Mesenteric fat pad (tissue), 1 donor: ENCODE results near the gene SEMA5A. TPM values are rescaled to one million over a fixed set of nuclear protein-coding genes. Genes with fewer than 3 reads are reported as not detected.
"Not testable (repeated sequence)": the region's sequence is repeated elsewhere in the genome, so short reads cannot be mapped to it uniquely, and the experiment has no call there.

Experiments
- DNase-seq: peaks from one replicate; pipeline ENCODE4 v3.0.0-alpha.2; 2020; ENCODE audit warnings: low spot score
- total RNA-seq: library from RNA; stranded (reverse); fragmentation: NEBNext Ultra II Directional; extraction: Animal tissue kit (Norgen Biotek cat#: 25700); gene quantifications from one replicate; pipeline ENCODE4 v1.2.1, GENCODE V29; 2021
- donor health status: DM: yes; HTN: yes; CAD: no.

SEMA5A gene
- total RNA-seq, 1 donor from 2014 or later: 7.9 TPM

DNA sequence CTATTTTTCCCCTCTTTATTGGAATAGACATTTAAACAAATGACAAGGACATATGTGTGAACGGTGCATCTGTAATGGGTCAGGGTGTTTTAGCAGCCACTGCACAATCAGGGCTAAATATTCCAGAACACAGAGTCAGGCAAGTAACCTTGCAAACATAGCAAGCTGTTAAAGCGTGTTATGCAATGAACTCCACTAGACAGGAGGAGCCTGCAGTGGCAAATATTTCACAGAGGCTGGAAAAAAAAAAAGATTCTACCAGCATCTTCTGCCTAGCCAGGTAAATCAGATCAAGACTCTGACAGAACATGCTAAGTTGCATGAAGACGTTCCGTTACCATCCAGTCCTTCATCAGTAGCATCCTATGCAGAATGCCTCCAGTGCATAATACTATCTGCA is 171.8 kb downstream of the SEMA5A start:
- DNase-seq: no peak

DNA sequence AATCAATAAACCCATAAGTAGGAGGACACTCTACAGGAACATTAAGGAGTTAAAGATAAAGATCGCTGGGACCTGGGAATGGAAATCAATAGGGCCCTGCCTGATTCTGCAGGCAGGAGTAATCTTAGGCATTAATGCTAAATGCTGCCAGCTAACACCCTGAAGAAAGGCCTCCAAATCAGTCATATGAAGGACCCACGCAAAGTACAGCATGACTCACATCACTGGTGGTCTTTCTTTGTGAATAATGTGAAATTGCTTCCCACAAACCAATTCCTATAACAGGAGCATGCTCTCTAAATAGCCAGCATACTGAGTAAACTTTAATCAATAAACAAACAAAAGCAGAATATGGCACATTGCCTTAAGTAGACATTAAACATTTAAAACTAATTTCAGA is 172.3 kb downstream of the SEMA5A start:
- no peak for DNase-seq

DNA sequence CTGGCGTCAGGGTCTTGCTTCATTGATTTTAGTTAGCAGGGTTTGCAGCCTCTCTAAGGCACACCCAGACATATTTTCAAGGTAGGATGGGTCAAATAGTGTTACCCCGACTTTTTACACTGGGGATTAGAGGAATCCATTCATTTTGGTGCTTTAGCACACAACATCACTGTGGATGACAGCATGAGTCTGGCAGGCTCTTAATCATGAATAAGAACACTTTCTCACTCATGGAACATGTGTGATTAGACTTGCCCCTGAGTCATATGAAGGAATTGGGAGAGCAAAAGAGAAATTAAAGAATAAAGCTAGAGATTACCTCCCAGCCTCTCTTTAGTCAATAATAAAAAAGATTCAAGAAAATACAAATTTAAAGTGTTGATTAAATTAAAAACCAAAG is 175.6 kb downstream of the SEMA5A start:
- DNase-seq: no peak

DNA sequence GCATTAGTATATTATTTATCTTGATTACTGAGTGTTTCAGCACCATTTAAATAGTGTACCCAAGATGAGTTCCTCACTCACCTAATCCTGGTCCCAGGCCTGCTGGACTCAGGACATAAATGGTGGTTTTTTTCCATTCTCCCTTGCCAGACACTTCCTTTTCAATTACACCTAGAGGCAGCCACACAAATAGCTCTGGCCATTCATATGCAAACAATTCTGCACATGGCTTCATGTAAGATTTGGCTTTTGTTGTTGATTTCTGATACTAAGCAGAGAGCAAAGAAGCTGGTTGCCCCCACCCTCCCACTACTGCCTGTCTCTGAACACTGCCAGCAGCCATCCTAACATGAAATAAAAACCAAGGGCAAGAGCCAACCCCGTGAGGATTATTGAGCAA is 180.4 kb downstream of the SEMA5A start:
- no peak for DNase-seq

DNA sequence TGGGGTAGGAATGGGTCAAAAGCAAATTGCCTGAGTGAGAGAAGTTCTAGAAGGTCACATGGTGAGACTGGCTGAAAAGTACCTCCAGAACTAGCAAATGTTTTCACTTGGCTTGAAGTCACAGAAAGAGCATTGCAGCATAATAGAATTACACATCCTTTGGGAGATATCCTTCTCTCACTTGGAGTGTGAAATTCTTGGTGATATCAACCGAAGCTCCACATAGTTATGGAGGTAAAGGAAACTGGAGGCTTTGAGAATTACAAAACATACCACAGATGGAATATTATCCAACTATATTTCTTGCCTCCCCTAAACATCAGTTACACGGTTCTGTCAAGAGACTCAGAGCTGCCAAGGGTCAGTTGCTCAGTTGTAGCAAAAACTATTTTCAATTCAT is 182.4 kb downstream of the SEMA5A start:
- no peak for DNase-seq

DNA sequence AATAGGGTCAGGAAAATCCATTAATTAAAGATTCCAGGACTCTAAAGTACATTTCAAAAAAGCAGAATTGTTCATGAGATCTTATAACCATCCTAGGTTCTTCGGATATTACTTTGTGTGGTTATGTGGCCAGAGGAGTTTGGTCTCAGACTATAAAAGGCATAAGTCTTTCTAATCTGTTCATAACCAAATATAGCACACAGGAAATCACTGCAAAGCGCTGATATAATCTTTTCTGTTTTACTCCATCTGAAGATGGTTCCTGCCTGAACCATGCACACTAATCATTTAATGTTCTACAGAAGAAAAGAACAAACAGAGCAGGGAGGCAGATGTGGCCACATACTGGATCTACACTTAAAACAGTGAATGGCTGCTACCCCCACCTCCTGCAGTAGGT is 182.8 kb downstream of the SEMA5A start:
- no peak for DNase-seq

DNA sequence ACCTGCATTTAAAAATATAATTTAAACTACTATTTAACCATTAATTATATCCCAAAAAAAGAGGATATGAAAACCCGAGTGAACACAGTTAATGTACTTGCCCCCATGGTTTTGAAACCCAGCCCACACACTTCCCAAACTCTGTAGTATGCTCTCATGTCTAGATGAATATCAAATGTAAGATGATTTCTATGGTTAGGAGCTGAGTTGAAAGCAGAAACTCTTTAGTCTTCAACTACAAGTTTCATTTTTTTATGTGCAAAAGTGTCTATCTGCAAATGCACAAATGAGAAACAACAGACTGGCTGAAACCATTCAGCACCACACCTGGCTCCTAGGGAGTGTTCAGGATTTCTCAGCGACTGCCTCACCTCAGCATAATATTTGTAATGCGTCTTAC is 183.3 kb downstream of the SEMA5A start:
- DNase-seq: no peak

DNA sequence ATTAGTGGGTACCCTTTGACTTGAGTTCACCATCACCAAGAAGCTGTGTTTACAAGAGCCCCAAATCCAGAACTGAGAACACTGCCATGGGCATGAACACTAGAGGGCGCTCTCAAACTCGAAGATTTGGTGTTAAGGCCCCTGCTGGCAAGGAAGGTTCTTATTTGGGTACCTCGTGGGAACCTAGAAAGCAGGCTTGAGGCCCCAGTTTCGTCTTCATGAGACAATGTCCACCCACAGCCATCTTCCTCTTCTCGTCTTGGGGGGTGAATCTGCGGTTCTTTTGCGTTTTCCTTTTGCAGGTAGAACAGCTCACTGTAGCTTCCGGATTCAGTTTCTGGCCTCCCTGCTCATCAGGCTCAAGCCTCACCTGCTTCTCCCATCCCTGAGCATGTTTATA is 184.0 kb downstream of the SEMA5A start:
- DNase-seq: no peak

DNA sequence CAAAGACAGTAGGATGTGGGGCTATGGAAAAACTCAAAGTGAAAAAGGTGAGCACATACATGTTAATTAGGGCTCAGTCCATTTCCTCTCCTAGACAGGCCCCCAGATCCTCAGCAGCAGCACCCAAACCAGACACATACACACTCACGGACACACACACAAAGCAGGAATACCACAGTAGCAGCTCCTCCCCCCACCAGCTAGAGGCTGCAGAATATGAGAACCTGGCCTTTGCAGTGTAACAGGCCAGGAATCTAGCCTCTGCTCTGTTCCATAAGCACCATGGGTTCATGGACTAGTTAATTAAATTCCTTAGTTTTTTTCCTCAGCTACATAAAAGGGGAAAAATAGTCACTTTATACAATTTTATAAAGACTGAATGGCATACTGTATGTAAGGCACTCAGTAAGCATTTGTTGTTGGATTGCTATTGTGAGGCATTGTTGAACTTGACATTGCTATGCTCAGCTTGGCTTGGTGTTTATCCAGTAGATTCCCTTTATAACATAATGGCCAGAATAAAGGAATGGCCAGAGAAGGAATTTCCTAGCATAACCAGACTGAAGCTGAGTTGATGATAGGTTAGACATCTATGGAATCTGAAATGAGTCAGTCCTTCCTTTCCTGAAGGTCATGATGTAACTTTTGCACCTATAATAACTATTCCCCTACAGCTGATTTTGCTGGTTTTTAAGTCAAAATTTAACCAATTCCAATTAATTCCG is 186.8 kb downstream of the SEMA5A start:
- no peak for DNase-seq

DNA sequence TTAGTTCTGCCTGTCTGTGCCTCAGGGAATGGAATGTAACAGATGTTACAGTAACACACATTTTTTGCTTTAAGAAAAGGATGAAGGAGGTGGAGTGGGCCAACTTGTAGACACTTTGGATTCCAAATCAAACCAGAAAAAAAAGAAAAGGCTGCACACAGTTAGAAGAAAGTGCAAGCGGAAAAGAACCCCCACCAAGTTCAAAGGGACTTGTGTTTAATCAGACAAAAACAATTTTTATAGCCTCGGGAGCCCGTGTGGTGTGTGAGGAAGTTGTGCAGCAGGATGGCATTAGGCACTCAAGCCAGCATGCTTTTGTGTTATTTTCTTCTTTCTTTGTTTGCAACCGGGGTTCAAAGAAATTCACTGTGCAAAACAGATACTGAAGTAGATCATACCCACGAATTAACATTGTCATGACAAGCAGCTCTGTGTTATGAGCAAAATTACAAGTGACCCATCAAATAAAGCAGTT is 189.5 kb downstream of the SEMA5A start:
- DNase-seq: no peak

DNA sequence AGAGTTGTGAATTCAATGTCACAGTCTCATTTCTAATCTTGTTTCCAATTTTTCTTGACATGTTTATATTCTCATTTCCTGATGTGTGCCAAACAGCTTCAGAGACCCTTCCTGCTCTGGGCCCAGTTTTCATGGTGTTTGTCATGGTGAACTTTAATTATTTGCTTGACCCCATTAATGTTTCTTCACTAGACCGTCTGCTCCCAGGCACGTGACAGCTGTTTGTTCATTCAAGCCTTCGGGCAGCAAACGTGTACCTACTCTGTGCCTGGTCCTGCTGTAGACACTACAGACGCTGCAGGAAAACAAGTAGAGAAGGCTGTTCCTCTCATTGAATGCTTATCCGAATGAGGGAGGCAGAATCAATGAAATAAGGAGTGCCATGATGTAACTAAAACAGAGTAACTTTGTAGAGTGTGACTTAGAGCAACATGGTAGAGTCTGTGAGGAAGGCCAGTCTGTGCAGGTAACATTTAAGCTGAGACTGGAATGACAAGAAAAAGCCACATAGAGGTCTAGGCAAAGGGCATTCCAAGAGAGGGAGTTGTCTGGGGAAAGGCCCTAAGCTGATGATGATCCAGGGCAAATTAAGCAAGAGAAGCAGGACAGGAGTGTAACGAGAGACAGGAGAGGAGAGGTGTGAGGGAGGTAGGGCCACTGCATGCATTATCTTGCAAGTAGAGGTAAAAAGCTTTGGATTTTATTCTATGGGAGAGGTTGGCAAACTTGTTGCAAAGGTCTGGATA is 191.4 kb downstream of the SEMA5A start:
- no peak for DNase-seq

DNA sequence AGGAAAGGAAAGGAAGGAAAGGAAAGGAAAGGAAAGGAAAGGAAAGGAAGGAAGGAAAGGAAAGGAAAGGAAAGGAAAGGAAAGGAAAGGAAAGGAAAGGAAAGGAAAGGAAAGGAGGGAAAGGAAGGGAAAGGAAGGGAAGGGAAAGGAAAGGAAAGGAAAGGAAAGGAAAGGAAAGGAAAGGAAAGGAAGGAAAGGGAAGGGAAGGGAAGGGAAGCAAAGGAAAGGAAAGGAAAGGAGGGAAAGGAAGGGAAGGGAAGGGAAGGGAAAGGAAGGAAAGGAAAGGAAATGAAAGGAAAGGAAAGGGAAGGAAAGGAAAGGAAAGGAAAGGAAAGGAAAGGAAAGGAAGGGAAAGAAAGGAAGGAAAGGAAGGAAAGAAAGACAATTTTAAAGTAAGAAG is 192.8 kb downstream of the SEMA5A start:
- not testable (repeated sequence) for DNase-seq

DNA sequence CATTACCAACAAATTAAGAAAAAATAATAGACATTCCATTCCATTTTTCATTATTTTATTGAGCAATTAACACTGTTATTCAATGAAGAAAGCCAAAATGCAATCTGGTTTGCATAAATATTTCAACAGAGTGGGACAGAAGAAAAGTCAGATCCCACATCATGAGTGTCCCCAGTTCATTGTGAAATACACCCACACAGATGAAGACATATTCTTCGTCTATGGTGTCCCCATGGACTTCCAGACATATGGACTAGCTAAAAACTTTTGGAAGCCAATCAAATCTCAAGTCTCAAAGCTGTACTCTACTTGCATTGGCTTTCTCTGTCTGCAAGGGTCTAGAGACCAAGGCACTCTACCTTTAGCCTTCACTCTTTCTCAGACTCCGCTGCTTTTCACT is 194.3 kb downstream of the SEMA5A start:
- no peak for DNase-seq

DNA sequence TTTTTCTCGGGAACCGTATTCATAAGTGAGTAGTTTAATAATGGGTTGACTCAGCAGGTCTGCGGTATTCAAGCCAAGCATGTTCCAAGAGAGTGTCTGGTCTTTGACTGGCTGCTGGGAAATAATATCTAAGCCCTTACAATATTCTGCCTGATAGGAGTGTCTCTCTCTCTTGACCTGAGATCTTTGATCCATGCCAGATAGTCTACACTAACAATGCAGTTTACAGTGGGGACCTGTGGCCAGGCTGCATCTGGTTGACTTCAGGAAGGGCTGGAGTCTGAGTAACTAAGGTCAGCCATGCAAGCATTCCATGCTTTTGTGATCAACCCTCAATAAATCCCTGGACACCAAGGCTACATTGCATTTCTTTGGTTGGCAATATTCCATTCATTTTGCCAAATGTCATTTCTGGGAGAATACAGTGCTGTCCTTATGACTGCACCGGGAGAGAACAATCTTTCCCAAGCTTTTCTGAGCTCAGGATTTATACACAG is 195.5 kb downstream of the SEMA5A start:
- no peak for DNase-seq

DNA sequence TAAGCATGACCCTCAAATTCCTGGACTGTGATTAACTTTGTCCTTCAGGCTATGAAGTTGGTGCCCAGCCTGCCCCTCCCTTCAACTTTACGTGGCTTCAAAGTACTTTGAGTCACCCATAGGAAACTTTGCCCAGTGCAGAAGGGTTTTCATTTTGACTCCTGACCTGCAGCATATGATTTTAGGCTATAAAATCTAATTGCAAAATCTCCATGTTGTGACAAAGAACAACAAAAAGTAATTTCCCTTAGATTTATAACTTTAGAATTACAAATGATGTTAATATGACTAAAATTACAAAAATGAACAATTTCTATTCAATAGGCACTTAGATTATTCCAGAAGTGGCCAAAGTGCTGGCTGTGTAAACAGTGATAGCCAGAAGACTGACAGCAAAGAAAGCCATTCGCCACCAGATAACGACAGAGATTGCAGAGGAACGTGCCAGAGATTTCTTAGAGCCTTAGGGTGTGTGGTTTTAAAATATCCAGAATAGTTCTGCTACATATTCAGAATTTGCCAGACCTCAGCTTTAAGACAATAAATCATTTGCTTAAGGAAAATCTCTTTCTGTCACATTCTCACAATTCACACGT is 197.4 kb downstream of the SEMA5A start:
- DNase-seq: no peak

DNA sequence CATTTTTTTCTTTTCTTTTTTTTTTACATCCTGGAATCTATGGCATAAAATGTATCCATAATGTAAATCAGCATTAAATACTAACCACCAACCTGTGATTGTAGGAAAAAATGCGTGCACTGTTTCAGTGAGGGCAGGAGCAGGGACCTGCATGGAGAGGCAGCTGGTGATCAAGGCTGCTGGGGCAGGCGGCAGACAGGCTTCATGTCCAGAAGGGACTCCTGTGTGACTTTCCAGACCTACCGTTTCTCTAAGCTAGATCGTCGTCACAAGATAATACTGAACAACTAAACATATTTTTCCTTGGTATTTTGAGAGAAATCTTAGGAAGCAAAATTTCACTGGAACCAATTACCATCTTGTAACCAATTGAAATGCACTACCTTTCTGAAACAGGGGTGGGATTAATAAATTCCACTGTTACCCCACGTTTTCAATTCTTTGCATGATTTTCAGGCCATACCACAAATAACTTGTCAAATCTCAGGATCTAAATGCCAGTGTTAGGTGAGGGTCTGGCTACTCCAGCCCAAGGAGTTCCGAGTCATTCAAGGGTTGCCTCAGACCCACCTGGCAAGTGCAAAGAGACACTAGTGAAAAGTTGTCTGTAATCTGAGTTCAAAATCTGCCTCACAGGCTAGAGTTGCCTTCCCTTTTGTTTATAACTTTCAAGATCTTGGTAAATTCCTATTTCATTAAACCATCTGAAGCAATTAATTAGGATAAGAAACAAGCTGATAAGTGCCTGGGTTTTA is 198.2 kb downstream of the SEMA5A start:
- DNase-seq: no peak

DNA sequence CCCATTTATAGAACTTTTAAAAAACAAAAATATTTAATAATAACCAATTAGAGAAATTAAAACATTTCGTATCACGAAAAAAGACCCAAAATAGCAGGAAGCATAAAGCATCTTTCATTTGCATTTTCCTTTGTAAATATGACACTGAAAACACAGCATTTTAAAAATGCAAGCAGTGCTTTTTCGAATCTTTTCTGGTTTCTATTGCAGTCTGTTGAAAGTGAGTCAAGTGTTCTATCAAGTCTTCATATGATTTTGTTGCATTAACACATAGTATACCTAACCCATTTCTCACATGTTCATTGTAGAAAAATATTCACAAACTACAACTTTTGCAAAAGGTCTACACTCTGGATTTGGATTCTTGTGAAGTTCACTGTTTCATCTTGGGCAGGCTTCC is 198.8 kb downstream of the SEMA5A start:
- no peak for DNase-seq

DNA sequence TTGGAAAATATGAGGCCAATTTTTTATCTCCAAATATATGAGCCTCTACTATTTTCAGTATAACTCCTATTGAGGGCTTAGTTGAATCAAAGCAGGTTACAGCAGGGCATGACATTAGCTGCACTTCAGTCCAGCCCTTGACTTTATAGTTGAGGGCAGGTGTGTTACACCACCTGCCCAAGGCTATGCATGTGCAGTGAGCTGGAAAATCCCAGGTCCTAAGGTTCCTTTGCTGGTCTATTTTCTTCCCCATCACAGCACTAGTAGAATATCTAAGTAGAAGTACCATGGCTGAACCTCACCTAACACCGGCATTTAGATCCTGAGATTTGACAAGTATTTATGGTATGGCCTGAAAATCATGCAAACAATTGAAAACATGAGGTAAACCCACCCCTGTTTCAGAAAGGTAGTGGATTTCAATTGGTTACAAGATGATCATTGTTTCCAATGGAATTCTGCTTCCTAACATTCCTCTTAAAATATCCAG is 201.1 kb downstream of the SEMA5A start:
- DNase-seq: no peak

DNA sequence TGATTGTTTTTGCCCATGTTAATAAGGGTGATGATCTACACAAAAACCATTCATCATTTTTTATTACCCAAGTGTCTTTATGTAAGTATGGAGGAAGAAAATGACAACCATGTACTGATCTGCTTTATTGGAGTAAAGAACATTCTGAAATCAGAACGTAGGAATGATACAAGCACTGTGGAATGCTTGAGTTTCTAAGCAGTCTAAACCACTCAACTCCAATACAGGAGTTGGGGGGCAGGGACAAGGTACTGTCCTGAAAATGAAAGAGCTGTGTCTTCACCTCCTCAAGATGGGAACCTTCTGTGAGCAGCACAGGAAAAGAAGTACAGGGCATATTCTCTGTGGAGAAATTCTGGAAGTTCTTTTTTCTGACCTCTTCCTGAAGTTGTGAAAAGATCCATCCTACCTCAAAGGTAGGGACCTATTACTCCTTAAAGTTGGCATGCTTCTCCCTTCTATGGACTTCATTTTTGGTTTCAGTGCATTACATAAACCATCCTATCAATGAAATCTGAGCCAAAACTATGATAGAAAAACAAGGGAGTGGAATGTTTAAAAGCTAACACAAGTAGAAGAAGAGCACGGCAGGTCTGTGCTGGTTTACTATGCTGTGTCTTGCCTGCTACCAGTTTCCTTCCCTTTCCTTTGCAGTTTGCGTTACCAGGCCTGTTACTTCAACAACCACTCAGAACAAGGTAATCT is 202.6 kb downstream of the SEMA5A start:
- DNase-seq: no peak

DNA sequence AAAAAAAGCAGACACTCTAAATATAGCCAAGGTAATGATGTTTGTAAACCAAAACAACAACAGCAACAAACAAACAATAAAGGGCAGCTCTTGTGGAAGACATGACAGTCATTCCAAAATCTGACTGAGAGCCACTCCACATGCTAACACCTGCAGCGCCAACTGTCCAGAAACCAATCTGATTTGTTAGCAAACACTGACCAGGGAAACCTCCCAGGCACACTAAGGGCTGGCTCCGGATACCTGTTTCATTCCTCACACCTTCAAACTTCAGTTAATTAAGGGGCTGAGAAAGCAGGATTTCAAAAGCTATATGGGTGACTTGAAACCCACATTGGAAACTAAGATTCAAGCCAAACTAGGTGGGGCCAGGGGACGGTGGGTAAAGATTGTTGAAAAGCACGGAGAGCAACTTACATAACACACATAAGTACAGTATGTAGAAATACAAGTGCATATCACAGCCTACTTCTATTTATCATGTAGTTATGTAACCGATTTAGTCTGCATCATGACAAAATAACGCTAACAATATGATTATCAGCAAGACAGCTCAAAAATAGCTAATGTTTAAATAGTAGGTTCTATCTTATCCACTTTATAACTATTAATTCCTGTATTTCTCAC is 203.6 kb downstream of the SEMA5A start:
- no peak for DNase-seq
